HL-60/S4 (cell line): ENCODE data around the gene NOP10.
"Not testable (repeated sequence)": the region's sequence is repeated elsewhere in the genome, so short reads cannot be mapped to it uniquely, and the experiment has no call there.

Source experiments
- in situ Hi-C: fragments of 300-500 bp; cut with MboI; formaldehyde crosslinking; loops from 2 replicates; pipeline ENCODE4 v1.14.3; 2022; ENCODE audit warnings: low sequenced_read_pairs

The NOP10 gene

DNA sequence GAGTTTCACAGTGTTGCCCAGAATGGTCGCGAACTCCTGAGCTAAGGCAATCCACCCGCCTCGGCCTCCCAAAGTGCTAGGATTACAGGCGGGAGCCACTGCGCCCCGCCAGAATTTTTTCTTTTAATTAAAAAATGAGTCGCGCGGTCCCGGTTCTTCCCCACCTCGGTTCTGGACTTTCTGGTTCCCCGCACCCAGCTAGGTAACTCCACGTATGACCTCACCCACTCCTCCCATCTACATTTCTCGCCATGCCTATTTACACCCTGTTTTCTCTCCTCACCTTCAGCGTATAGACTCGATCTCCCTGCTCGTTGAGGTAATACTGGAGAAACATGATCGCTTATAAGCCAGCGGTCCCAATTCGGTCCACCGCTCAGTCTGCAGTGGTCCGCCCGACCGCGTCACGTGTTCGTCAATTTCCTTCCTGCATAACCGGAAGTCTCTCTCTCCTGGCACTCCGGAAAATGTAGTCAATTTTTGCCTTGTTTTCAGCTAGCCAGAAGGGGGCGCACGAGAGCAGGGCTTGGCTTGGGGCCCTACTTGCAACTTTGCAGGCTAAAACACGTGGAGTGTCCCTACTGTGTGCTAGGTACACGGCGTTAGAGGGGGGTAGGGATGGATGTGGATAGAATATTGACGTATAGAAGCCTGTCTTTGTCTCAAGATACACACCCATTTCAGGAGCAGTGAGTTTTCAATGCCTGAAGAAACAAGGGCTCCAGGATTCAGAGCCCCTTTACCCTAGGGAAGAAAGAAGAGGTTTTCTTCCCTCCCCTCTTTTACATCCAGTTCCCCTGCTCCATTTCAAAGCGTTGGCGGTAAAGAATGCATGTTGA lies at the start of gene NOP10, which contains the start of gene NUTM1:
Gene NOP10 (minus strand): TSS at position 400 of the 839 bp plus-strand sequence. CDS start 63 bp downstream, at position 337.
Gene NUTM1 (plus strand): TSS at position 579 of the 839 bp plus-strand sequence. CDS start 382 bp downstream, outside the sequence.
- in situ Hi-C loops = no loop called here

DNA sequence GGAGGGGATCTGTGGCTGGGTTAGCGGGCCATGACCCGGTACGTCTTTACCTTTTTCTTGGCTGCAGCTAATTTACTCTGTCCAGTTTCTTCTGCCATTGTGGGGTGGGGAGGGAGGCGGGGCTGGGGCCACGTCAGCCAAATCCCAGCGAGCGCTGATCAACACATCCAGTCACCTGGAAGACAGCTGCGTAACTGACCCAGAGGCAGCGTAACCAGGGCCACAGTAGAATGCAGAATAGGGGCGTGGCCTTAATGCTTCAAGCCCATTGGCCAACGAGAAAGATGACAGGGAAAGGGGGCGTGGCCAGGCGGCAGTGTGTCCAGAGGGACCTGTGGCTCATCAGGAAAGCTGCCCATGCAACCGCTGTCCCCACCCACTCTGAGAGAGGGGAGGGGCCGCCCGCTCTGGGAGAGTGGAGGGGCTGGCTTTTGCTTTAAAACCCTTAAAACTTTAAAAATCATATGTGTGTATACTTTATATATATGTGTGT lies 46.7 kb upstream of the NOP10 start:
- in situ Hi-C loops = not testable (repeated sequence)

DNA sequence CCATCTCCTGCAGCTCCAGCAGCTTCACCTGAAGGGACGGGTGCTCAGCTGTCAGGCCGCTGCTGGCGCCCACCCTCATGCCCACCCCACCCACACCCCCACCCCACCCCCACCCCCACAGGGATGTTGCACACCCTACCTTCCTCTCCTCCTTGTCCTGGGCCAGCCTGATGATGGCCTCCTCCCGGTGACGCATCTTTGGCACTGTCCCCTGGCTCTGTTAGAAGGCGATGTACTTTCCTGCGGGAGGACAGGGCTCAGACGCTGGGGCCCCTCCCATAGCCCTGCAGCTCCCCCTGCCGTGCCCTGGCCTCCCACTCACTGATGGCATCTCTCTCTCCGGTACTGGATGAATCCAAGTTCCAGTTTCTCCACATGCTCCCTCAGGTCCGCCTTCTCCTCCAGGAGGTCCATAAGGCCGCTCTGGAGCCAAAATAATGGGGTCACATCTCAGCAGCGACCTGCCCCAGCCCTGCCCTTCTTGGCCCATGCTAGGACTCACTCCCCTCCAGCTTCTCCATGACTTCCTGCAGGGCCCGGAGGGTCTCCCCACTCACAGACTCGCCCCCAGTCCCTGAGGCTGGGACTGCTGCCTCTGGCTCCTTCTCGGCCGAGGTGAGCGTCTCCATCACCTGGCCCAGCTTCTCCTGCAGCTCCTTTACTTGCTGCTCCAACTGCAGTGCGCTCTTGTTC lies 39.0 kb upstream of the NOP10 start:
- in situ Hi-C loops = not testable (repeated sequence)

DNA sequence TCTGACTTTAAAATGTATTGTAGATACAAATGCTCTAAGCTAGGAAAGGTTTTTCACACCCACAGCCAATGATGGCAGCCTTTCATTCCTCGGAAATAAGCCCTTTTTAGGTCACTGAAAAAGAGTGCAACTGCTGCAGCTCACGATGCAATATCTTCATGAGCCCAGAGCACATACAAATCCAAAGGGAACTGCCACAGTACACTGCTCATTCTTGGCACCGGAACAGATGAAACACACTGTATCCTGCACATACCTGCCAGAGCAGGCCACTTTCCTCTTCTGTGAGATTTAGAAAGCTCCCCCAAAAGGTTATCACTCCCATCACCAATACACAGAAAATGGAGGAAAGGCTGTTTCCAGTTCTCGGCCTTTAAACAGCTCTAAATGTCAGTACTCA lies 37.6 kb upstream of the NOP10 start:
- in situ Hi-C loops = not testable (repeated sequence)

DNA sequence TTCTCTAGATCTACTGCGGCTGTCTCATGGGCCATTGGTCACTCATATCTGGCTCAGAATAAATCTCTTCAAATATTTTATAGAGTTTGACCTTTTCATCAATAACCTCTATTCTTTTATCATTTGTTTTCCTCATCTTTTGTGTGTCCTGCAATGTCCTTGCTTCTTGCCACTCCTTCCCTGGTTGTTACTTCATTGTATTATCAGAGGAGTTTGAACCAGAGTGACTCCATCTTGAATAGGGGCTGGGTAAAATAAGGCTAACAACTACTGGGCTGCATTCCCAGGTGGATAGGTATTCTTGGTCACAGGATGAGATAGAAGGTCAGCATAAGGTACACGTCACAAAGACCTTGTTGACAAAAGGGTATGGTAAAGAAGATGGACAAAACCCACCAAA lies 33.9 kb upstream of the NOP10 start:
- in situ Hi-C loops = no loop called here

DNA sequence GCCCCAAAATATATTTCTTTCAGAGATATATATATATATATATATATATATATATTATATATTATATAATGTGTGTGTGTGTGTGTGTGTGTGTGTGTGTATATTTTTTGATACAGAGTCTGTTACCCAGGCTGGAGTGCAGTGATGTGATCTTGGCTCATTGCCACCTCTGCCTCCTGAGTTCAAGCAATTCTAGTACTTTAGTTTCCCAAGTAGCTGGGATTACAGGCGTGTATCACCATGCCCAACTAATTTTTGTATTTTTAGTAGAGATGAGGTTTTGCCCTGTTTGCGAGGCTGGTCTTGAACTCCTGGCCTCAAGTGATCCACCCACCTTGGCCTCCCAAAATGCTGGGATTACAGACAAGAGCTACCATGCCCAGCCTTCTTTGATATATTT lies 32.6 kb upstream of the NOP10 start:
- in situ Hi-C loops = not testable (repeated sequence)

DNA sequence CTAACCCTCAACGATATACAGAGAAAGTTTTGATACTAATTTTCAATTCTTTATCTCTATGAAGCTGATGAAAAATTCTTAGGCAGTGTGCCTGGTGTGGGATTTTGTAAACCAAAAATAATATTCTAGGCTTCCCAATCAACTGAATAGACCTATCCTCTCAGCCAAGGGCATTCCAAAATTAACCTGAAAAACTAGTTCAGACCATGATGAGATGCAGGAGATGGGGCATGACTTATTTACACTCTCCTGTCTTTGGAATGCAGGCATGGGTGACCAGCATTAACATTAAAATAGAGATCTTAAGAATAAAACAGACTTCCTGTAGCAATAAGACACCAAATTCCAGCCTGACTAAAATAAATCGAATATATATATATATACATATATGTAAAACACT lies 31.9 kb upstream of the NOP10 start:
- in situ Hi-C loops = loop anchor here (25.0 kb wide), 2 partner anchors 212 to 263 kb away; partner anchors contain the start of genes EMC7, GOLGA8B and PGBD4

DNA sequence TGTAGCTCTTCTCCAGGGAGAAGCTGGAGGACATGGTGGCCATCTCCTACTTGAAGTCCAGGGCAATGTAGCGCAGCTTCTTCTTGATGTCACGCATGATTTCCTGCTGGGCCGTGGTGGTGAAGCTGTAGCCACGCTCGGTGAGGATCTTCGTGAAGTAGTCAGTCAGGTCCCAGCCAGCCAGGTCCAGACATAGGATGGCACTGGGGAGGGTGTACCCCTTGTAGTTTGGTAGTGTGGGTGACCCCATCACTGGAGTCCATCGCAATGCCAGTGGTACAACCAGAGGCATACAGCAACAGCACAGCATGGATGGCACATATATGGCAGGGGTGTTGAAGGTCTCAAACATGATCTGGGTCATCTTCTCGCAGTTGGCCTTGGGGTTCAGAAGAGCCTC lies 31.0 kb upstream of the NOP10 start:
- in situ Hi-C loops = loop anchor here (25.0 kb wide), 2 partner anchors 213 to 262 kb away; partner anchors contain the start of genes EMC7, GOLGA8B and PGBD4

DNA sequence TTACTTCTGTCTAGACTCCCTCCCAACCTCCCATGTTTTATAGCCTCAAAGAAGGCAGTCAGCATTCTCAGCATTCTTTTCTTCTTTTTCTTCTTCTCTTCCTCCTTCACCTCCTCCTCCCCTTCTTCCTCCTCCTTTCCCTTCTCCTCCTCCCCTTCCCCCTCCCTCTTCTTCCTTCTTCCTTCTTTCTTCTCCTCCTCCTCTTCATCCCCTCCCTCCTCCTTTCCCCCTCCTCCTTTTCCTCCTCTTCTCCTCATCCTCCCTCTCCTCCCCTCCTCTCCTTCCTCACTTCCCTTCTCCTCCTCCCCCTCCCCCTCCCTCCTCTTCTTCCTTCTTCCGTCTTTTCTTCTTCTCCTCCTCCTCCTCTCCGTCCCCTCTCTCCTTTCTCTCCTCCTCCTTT lies 27.7 kb upstream of the NOP10 start:
- in situ Hi-C loops = loop anchor here (25.0 kb wide), 2 partner anchors 217 to 258 kb away; partner anchors contain the start of genes EMC7, GOLGA8B and PGBD4

DNA sequence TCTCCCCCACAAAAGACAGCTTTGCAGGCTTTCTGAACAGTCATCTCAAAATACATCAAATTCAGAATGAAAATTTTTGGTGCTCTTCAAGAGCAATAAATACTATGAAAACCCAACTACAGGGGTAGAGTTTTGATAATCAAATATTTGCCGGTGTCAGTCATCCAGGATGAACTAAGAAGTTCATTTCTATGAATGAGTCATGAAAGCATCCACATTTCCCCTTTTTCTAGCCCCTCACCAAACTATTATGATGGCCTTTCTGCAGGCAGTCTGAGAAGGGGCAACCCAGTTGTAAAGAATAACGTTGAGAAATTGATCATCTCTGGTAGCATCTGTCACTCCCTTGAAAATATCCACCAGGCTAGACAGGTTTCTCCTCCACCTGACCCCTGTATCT lies 27.2 kb upstream of the NOP10 start:
- in situ Hi-C loops = loop anchor here (25.0 kb wide), 2 partner anchors 217 to 258 kb away; partner anchors contain the start of genes EMC7, GOLGA8B and PGBD4

DNA sequence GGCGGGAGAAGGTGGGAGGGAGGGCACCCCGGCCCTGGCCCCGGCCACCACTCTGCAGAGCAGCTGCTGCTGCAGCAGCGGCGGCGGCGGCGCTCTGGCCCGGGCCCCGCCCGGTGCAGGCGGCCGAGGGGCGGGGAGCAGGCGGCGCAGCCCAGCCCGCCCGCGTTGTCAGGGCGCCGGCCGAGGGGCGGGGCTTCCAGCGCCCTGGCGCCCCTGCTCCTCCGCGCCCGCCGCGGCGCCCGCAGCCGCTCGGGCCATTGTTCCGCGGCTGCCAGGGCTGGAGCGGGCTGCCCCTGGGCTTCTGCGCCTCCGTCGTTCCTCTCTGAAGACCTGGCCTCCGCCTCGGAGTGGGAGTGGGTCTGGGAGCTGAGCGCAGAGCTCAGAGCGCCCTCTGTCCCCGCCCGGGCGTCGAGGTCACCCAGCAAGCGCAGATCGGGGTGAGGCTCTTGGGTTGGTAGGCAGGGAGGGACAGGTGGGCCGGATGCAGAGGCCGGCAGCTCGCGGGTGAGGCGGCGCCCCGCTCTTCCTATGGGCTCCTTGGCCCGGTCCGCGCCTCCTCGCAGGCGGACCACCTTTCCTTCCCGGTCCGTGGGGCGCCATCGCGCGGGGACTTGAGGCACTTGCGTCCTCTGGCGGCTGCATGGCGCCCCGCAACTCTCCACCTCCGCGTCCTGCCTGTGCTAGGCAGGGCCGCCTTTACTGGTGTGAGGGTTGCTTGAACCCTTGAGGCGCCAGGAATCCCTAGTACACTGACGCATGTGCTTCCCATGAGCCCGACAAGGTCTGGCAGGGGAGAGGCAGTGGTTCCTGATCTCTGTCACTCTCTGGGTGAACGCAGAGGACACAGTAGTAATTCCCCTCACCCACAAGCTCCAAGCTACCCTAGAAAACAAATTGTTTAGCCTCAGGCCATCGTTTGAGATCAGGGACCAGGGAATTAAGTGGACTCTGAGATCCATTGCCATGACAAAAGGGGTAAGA lies 24.5 kb upstream of the NOP10 start, which contains the start of gene LPCAT4:
Gene LPCAT4 (minus strand): TSS at position 96 of the 981 bp plus-strand sequence. CDS start 96 bp downstream, outside the sequence.
- in situ Hi-C loops = loop anchor here (25.0 kb wide), 2 partner anchors 220 to 255 kb away; partner anchors contain the start of genes EMC7, GOLGA8B and PGBD4

DNA sequence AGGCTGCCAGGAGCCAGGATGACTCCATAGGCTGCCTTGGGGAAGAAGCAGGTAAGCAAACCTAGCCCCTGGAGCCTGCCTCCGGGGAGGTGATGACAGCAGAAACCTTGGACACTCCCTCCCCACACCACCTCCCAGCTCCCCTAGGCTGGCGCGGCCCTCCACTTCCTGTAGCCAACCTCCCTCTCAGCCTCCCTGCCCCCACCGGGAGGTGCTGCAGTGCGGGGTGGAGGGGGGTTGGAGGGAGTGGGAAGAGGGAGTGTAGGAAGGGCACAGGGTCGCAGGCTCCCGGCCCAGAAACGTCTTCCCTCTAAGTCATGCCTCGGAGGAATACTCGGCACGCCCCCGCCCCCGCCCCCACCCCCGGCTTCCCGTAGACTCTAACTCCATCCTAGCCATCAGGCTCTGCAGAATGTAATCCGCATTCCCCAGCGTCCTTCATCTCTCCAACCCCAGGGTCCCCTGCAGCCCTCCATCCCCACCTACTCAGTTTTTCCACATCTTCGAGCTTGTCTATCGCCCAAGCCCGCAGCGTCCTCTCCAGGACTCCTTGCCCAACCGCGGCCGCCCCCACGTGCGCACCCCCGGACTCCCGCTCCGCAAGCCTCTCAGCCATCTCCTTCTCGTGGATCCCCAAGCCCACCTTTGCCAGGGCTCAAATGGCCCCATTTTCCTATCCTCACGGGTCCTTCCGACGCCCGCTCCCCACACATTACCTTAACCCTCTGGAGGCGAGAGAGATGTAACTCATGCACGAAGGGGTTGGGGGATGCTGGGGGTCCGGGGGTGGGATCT lies 23.5 kb upstream of the NOP10 start:
- in situ Hi-C loops = loop anchor here (25.0 kb wide), 2 partner anchors 221 to 254 kb away; partner anchors contain the start of genes EMC7, GOLGA8B and PGBD4

DNA sequence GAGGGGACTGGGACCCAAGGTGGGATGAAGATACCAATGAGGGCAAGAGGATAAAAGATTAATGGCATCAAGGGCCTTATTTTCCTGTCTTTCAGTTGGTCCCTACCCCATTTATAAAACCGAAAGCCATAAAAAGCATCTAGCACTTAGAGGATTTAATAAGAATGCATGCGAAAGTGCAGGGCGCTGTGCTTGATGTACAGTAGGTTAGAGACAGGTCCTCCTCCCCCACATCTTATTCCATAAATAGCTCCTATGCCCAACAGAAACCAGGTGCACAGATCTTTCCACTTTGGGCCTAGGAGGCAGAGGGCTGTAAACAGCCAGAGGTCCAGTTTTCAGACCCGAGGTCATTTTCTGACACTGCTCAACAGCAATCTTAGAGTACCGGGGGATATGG lies 22.9 kb upstream of the NOP10 start:
- in situ Hi-C loops = loop anchor here (25.0 kb wide), 2 partner anchors 221 to 254 kb away; partner anchors contain the start of genes EMC7, GOLGA8B and PGBD4

DNA sequence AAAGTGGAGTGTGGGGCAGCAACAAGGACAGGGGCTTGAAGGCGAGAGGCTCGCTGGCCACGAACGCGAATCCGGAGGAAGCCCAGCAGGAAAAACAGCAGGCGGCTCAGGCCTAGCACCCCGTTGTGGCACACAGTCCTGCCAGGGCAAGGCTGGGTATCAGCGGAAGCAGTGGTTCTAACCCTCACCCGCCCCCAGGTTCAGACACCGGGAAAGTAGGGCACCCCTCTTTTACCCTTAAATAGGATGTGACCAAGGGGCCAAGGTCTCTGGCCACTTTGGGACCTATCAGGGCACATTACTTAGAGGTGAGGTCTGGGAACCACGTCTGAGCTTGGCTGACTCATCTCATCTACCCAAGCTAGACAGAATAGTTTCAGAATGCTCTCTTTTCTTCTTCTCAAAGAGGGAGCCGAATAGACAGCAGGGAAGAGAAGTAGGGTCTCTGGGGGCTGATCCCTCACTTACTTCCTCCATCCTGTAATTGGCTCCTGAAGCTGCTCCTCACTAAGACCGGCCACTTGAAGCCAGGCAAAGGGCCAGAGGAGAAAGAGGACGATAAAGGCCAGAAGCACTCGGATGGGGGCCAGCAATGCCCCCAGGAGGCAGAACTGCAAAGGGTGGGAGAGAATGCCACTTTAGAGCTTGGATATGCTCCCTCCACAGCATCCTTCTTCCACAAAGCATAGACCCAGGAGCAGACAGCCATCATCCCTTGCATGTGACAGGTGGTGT lies 22.3 kb upstream of the NOP10 start:
- in situ Hi-C loops = loop anchor here (25.0 kb wide), 2 partner anchors 222 to 253 kb away; partner anchors contain the start of genes EMC7, GOLGA8B and PGBD4

DNA sequence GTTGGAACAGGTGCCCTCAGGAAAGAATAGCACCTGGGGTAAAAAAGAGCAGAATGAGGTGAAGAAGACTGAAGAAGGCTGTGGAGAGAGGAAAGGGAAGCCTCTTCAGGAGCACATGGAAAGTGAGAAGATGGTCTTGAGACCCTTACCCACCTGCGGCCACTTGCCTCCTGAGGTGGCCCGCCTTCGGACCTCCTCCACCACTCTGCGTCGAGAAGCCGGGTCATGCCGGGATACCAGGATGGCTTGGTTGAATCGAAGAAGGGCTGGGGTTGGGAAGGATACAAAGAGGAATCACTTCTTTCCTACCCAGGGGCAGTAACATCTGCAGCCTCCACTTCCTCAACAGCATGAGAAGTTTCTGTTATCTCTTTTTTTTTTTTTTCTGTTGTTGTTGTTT lies 21.1 kb upstream of the NOP10 start:
- in situ Hi-C loops = loop anchor here (25.0 kb wide), 2 partner anchors 223 to 252 kb away; partner anchors contain the start of genes EMC7, GOLGA8B and PGBD4

DNA sequence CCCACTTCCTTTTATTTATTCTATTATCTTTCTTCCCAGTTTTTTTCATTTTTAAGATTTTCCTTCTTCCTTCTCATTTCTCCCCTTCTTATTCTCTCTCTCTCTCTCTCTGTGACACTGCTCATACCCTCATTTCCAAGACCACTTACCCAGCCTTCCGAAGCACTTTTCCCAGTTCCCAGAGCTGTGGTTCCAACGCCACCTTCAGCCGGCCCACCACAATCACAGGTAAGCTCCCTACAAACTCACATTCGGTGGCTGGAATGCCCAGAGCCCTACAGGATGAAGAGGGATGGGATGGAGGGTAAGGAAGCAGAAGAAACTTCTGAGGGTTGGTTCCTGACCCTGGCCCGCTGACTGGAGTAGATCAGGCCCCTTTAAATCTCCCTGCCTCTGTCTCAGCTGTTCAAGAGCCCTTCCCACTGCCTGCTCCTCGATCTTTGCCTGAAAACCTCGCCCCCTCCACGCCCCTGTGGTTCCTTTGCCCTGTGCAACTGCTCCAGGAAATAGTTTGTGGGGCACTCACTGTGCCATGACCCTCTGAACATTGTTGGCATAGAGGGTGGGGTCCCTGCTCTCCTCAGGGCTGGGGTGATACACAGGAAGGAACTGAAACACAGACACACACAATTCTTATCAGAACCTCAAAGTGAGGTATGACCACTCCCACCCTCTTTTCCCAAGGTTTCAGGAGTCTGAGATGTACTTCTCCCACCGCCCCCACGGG lies 19.3 kb upstream of the NOP10 start:
- in situ Hi-C loops = loop anchor here (25.0 kb wide), 2 partner anchors 225 to 250 kb away; partner anchors contain the start of genes EMC7, GOLGA8B and PGBD4

DNA sequence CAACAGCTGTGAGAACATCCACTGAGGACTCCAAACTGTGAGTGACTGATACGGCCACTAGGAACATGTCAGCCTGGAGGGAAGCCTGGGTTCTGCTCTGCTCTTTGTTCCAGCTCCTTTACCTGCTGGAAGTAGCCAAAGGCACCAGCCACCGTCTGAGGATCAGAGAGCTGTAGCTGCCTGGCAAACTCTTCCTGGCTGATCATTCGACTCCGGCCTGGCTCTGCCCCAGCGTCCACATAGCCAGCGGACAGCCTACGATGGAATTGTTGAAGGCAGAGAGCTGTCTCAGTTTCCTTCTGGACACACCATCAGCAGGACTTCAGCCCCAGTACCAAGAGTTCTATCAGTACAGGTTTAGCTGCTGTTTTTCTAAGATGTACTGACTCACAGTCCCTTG lies 18.3 kb upstream of the NOP10 start:
- in situ Hi-C loops = loop anchor here (25.0 kb wide), 2 partner anchors 226 to 249 kb away; partner anchors contain the start of genes EMC7, GOLGA8B and PGBD4
